KMS-11 (cell line): ENCODE measurements around the gene LRFN2.

ENCODE experiments used
- H2AFZ ChIP-seq: fragments of 200-600 bp; sonication (generic); 2 replicates; pipeline ENCODE4 v1.6.1; 2016; ENCODE audit warnings: antibody characterized with exemption, mixed run types, low read depth
- H3K27ac ChIP-seq: fragments of 200-600 bp; sonication (generic); 2 replicates; pipeline ENCODE4 v1.6.1; 2016; ENCODE audit warnings: mild to moderate bottlenecking, mixed run types
- H3K27me3 ChIP-seq: fragments of 200-600 bp; sonication (generic); 2 replicates; pipeline ENCODE4 v1.6.1; 2017; ENCODE audit warnings: mild to moderate bottlenecking, low read depth, mixed run types, moderate library complexity; ENCODE audit not compliant: insufficient read depth
- H3K36me3 ChIP-seq: fragments of 200-600 bp; sonication (generic); 2 replicates; pipeline ENCODE4 v1.6.1; 2017; ENCODE audit warnings: mild to moderate bottlenecking, mixed run types; ENCODE audit not compliant: insufficient read depth
- H3K4me1 ChIP-seq: fragments of 200-600 bp; sonication (generic); 2 replicates; pipeline ENCODE4 v1.6.1; 2016; ENCODE audit warnings: mild to moderate bottlenecking, low read depth, mixed run types; ENCODE audit not compliant: poor library complexity, severe bottlenecking
- H3K4me2 ChIP-seq: fragments of 200-600 bp; sonication (generic); 2 replicates; pipeline ENCODE4 v1.7.0; 2016; ENCODE audit warnings: mild to moderate bottlenecking, mixed run types
- H3K4me3 ChIP-seq: fragments of 200-600 bp; sonication (generic); IDR thresholded peaks from 2 replicates; pipeline ENCODE4 v1.6.1; 2017; ENCODE audit warnings: low read depth, low read length, mixed read lengths; ENCODE audit not compliant: insufficient read depth
- H3K79me2 ChIP-seq: fragments of 200-600 bp; sonication (generic); 2 replicates; pipeline ENCODE4 v1.6.1; 2016; ENCODE audit warnings: low read depth, mixed run types; ENCODE audit not compliant: insufficient read depth
- H3K9ac ChIP-seq: fragments of 200-600 bp; sonication (generic); 2 replicates; pipeline ENCODE4 v1.6.1; 2016; ENCODE audit warnings: mild to moderate bottlenecking, mixed run types
- H4K20me1 ChIP-seq: fragments of 200-600 bp; sonication (generic); 2 replicates; pipeline ENCODE4 v1.6.1; 2016; ENCODE audit warnings: mild to moderate bottlenecking, mixed run types; ENCODE audit not compliant: insufficient read depth
- TF ChIP-seq, protein P1 (sequence below): fragments of 200-600 bp; sonication (generic); conservative IDR thresholded peaks from 2 replicates; pipeline ENCODE4 v1.6.1; 2017; ENCODE audit warnings: low read depth, mild to moderate bottlenecking, antibody characterized with exemption, low read length, moderate library complexity, mixed read lengths

The LRFN2 gene

DNA sequence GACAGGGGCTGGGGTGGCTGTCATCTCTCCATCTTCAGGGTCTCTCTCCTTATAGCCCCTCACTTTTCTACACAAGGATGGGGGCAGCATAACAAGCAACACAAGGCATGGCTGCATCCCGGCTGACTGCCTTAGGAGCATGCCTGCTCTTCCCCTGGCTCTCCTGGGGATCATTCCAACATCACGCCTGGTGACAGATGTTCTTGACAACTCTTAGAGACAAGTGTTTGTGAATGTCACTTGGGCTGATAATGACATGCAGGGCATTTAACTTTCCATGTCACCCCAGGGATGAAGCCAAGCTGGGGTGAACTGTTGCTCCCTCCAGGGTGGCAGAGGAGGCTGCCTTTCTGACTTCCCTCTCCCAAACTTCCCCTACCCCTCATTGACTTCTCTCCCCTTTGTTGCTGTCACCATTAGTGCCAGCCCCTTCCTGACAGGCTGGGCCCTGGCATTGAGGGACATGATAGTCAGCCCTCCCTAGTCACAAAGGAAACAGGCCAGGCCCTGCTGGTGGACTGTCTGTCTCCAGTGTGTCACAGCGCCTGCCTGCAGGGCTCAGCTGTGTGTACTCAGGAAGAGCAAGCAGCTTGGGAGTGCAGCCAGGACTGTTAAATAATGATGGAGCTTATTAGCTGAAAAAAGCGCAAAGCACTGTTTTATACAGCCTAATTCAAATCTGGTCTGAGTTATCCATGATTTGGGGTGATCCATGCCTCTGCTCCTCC lies 161.8 kb downstream of the LRFN2 start:
- Histone ChIP-seq H3K27me3 (no peaks in the 10 kb centered on the region), H3K4me2 (no peak overlapping the region), H3K36me3 (no peaks in the 10 kb centered on the region), H2AFZ (no peak overlapping the region), H3K79me2 (no peaks in the 10 kb centered on the region), H3K4me1 (no peaks in the 10 kb centered on the region), H4K20me1 (no peaks in the 10 kb centered on the region), H3K4me3 (no peak overlapping the region), H3K9ac (no peak overlapping the region), H3K27ac (no peak overlapping the region)
- TF ChIP-seq, protein P1, sequence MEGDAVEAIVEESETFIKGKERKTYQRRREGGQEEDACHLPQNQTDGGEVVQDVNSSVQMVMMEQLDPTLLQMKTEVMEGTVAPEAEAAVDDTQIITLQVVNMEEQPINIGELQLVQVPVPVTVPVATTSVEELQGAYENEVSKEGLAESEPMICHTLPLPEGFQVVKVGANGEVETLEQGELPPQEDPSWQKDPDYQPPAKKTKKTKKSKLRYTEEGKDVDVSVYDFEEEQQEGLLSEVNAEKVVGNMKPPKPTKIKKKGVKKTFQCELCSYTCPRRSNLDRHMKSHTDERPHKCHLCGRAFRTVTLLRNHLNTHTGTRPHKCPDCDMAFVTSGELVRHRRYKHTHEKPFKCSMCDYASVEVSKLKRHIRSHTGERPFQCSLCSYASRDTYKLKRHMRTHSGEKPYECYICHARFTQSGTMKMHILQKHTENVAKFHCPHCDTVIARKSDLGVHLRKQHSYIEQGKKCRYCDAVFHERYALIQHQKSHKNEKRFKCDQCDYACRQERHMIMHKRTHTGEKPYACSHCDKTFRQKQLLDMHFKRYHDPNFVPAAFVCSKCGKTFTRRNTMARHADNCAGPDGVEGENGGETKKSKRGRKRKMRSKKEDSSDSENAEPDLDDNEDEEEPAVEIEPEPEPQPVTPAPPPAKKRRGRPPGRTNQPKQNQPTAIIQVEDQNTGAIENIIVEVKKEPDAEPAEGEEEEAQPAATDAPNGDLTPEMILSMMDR: no peak

DNA sequence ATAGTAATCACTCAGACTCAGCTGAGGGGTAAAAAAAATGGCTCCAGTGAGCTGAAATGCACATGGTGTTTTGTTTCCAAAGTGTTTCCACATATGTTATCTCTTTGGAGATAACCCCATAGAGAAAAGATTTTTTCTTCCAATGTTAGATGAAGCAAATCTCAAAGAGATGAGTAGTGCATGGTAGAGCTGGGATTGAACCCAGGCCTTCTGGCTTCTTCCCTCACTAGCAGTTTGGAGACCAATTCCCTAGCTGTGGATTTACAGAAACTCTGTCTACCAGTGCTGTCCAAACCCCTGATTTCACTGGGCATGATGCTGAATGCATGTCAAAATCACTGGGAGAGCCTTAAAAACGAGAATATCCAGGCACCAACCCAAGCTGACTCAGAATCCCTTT lies 165.1 kb downstream of the LRFN2 start:
- no peaks in the 10 kb centered on the region for H4K20me1 ChIP-seq
- H3K36me3 ChIP-seq: no peaks in the 10 kb centered on the region
- no peaks in the 10 kb centered on the region for H3K27me3 ChIP-seq
- no peak overlapping the region for H3K4me2 ChIP-seq
- H3K4me1 ChIP-seq: no peaks in the 10 kb centered on the region
- no peak overlapping the region for H3K9ac ChIP-seq
- no peak overlapping the region for H2AFZ ChIP-seq
- no peaks in the 10 kb centered on the region for H3K79me2 ChIP-seq
- H3K27ac ChIP-seq: no peak overlapping the region
- no peak overlapping the region for H3K4me3 ChIP-seq
- TF ChIP-seq, protein P1: no peak

DNA sequence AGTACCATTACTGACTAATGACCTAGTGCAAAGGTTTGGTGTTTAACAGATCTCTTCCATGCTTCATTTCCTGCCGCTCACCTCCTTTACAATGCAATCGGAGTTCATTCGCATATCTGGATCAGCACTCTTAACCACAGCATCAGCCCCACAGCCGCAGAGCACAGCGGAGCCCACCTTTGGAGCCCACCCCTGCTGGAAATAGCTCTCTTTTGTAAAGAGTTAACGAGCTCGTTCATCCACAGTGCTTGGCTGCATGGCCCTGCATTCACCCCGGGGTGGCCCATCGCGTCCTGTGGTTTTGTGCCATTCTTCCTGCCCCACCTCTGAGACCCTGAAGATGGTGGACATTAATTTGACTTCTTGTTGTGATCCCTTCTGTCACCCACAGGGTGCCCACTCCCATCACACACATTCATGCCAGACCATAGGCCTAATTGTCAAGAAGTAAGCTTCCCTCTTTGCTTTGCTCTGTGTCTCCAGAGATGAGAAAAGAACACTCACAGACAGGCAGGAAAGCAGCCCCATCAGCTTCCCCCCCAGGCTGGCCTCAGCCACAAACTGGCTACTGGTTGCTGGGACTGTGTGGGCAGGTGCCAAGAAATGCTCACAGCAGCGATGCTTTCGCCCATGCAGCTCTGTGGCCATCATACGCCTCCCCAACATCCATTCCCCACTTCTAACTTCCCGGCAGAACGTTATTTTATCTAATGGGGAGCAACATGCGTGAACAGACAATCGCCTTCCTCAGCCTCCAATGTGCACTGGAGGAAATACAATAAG lies 167.0 kb downstream of the LRFN2 start:
- H3K79me2 ChIP-seq: no peaks in the 10 kb centered on the region
- no peak overlapping the region for H3K4me2 ChIP-seq
- TF ChIP-seq, protein P1: no peak
- H3K36me3 ChIP-seq: no peaks in the 10 kb centered on the region
- H2AFZ ChIP-seq: no peak overlapping the region
- no peaks in the 10 kb centered on the region for H3K27me3 ChIP-seq
- no peaks in the 10 kb centered on the region for H3K4me1 ChIP-seq
- no peak overlapping the region for H3K4me3 ChIP-seq
- no peak overlapping the region for H3K9ac ChIP-seq
- no peak overlapping the region for H3K27ac ChIP-seq
- no peaks in the 10 kb centered on the region for H4K20me1 ChIP-seq

DNA sequence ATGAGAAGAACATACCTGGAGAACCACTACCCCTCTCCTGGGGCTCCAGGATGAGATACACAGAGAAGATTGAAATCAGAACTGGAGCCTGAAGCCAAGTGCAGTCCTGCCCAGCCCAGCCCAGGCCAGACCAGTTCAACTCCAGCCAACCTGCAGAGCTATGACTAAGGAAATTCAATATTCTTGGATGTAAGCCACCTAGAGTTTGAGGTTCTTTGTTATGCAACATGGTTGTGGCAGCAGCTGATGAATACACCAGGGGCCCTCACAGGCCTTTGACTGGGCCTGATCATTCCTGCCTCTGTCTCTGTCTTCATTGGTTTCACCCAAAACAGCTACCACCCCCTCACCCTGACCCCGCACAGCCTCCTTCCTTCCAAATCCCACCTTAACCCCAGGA lies 167.8 kb downstream of the LRFN2 start:
- Histone ChIP-seq H4K20me1 (no peaks in the 10 kb centered on the region), H3K27ac (no peak overlapping the region), H3K9ac (no peak overlapping the region), H2AFZ (no peak overlapping the region), H3K4me1 (no peaks in the 10 kb centered on the region), H3K79me2 (no peaks in the 10 kb centered on the region), H3K4me3 (no peak overlapping the region), H3K36me3 (no peaks in the 10 kb centered on the region), H3K4me2 (no peak overlapping the region), H3K27me3 (no peaks in the 10 kb centered on the region)
- TF ChIP-seq, protein P1: no peak
